Measurements from ENCODE around the gene MED12L. TPM values are rescaled to one million over a fixed set of nuclear protein-coding genes. Genes with fewer than 3 reads are reported as not detected.

MED12L gene
- total and polyA plus RNA-seq, 8 donors: 0.08 to 0.88 (median 0.45) TPM

- DNase-seq: no peak
- H3K27me3 ChIP-seq: no peaks in the 10 kb centered on the region
- H3K27ac ChIP-seq: no peak overlapping the region
- WGBS, 2 donors: 86 to 87% methylated on average over 7 of the region's 7 CpGs
- FAIRE-seq: no peak
- H3K4me1 ChIP-seq: no peaks in the 10 kb centered on the region
- H3K4me3 ChIP-seq: no peak overlapping the region
- no peaks in the 10 kb centered on the region for H3K36me3 ChIP-seq
- no peak for TF ChIP-seq CTCF (IDR thresholded peaks at IDR 0.05)
- intact Hi-C loops (cut with DNase I): no loop called here
- no peaks in the 10 kb centered on the region for H3K9me3 ChIP-seq
- no peak for ATAC-seq
Observed at GRCh38 chr3:151318991-151319390, 233.5 kb downstream of the MED12L start.

- H3K27me3 ChIP-seq: no peaks in the 10 kb centered on the region
- no peak overlapping the region for H3K27ac ChIP-seq
- H3K4me3 ChIP-seq: no peak overlapping the region
- 87% methylated on average over 4 of the region's 4 CpGs for WGBS, 2 donors
- no peak for FAIRE-seq
- H3K36me3 ChIP-seq: no peaks in the 10 kb centered on the region
- ATAC-seq: no peak
- TF ChIP-seq CTCF (IDR thresholded peaks at IDR 0.05): no peak
- intact Hi-C loops (cut with DNase I): no loop called here
- no peaks in the 10 kb centered on the region for H3K9me3 ChIP-seq
- no peaks in the 10 kb centered on the region for H3K4me1 ChIP-seq
- DNase-seq: no peak
Observed at GRCh38 chr3:151319628-151320027, 234.2 kb downstream of the MED12L start.

GRCh38 chr3:151320131-151320530 lies 234.7 kb downstream of the MED12L start:
- intact Hi-C loops (cut with DNase I): no loop called here
- no peaks in the 10 kb centered on the region for H3K9me3 ChIP-seq
- no peak overlapping the region for H3K4me3 ChIP-seq
- H3K27ac ChIP-seq: no peak overlapping the region
- no peak for DNase-seq
- no peak for FAIRE-seq
- WGBS, 2 donors: 71 to 75% methylated on average over 2 of the region's 2 CpGs
- no peaks in the 10 kb centered on the region for H3K27me3 ChIP-seq
- H3K4me1 ChIP-seq: no peaks in the 10 kb centered on the region
- no peak for ATAC-seq
- TF ChIP-seq CTCF (IDR thresholded peaks at IDR 0.05): no peak
- no peaks in the 10 kb centered on the region for H3K36me3 ChIP-seq

GRCh38 chr3:151321526-151321925 lies 236.1 kb downstream of the MED12L start:
- no peaks in the 10 kb centered on the region for H3K4me1 ChIP-seq
- no peaks in the 10 kb centered on the region for H3K27me3 ChIP-seq
- ATAC-seq: no peak
- H3K9me3 ChIP-seq: no peaks in the 10 kb centered on the region
- WGBS, 2 donors: 61 to 74% methylated on average over 1 of the region's 1 CpG
- H3K4me3 ChIP-seq: no peak overlapping the region
- no peak for DNase-seq
- intact Hi-C loops (cut with DNase I): no loop called here
- no peak for FAIRE-seq
- H3K27ac ChIP-seq: no peak overlapping the region
- TF ChIP-seq CTCF (IDR thresholded peaks at IDR 0.05): no peak
- no peaks in the 10 kb centered on the region for H3K36me3 ChIP-seq

- FAIRE-seq (no peak), ATAC-seq (no peak), DNase-seq (no peak)
Observed at GRCh38 chr3:151322511-151322910, 237.0 kb downstream of the MED12L start.

More at GRCh38 chr3:151322511-151322910, 237.0 kb downstream of the MED12L start:
- H3K27me3 ChIP-seq: no peaks in the 10 kb centered on the region
- WGBS, 2 donors: 91 to 96% methylated on average over 1 of the region's 1 CpG
- no peak overlapping the region for H3K27ac ChIP-seq
- H3K9me3 ChIP-seq: no peaks in the 10 kb centered on the region
- H3K4me3 ChIP-seq: no peak overlapping the region
- H3K4me1 ChIP-seq: no peaks in the 10 kb centered on the region
- no peaks in the 10 kb centered on the region for H3K36me3 ChIP-seq
- intact Hi-C loops (cut with DNase I): no loop called here
- TF ChIP-seq CTCF (IDR thresholded peaks at IDR 0.05): no peak
